ENCODE measurements around the gene OR10X1. TPM values are rescaled to one million over a fixed set of nuclear protein-coding genes. Genes with fewer than 3 reads are reported as not detected.

Gene OR10X1
- total and polyA plus RNA-seq, 2 experiments from 2014 or later = not detected

- no peak overlapping the region for H2AFZ ChIP-seq
- 88% methylated on average over 1 of the region's 1 CpG for WGBS (ENCODE audit: low lambda C conversion rate, missing lambda C conversion rate)
- no peak overlapping the region for H3K4me2 ChIP-seq
- H4K20me1 ChIP-seq (ENCODE audit: insufficient read depth, poor library complexity, severe bottlenecking) = no peaks in the 10 kb centered on the region
- no peaks in the 10 kb centered on the region for H3K27me3 ChIP-seq
- no peak for DNase-seq (ENCODE audit: low spot score)
- H3K36me3 ChIP-seq (replicated peaks; ENCODE audit: insufficient read depth, low read depth) = no peaks in the 10 kb centered on the region
- H3K9me3 ChIP-seq (ENCODE audit: low read depth) = no peaks in the 10 kb centered on the region
- no peak overlapping the region for H3K4me3 ChIP-seq
- H3K27ac ChIP-seq = no peak overlapping the region
- H3K4me1 ChIP-seq (ENCODE audit: insufficient read depth) = no peaks in the 10 kb centered on the region
- TF ChIP-seq CTCF (IDR thresholded peaks at IDR 0.05; ENCODE audit: poor library complexity) = no peak
- no peak for TF ChIP-seq EZH2phosphoT487 (IDR thresholded peaks at IDR 0.05; ENCODE audit: low read depth, severe bottlenecking, unreplicated experiment)
- no peak for TF ChIP-seq EZH2 (IDR thresholded peaks at IDR 0.05; ENCODE audit: borderline replicate concordance)
- no peaks in the 10 kb centered on the region for H3K9me2 ChIP-seq (replicated peaks; ENCODE audit: insufficient read depth)
- no peaks in the 10 kb centered on the region for H3K79me2 ChIP-seq
Observed at GRCh38 chr1:158552296-158552695, 27.4 kb downstream of the OR10X1 start.

GRCh38 chr1:158547533-158547932 is 32.2 kb downstream of the OR10X1 start:
- no peaks in the 10 kb centered on the region for H4K20me1 ChIP-seq (ENCODE audit: insufficient read depth, poor library complexity, severe bottlenecking)
- H3K27me3 ChIP-seq = no peaks in the 10 kb centered on the region
- TF ChIP-seq EZH2phosphoT487 (IDR thresholded peaks at IDR 0.05; ENCODE audit: low read depth, severe bottlenecking, unreplicated experiment) (no peak), EZH2 (IDR thresholded peaks at IDR 0.05; ENCODE audit: borderline replicate concordance) (no peak), CTCF (IDR thresholded peaks at IDR 0.05; ENCODE audit: poor library complexity) (no peak)
- H3K79me2 ChIP-seq = no peaks in the 10 kb centered on the region
- no peak overlapping the region for H2AFZ ChIP-seq
- no peaks in the 10 kb centered on the region for H3K9me2 ChIP-seq (replicated peaks; ENCODE audit: insufficient read depth)
- no peaks in the 10 kb centered on the region for H3K4me1 ChIP-seq (ENCODE audit: insufficient read depth)
- H3K4me3 ChIP-seq = no peak overlapping the region
- 95% methylated on average over 2 of the region's 2 CpGs for WGBS (ENCODE audit: low lambda C conversion rate, missing lambda C conversion rate)
- no peak overlapping the region for H3K4me2 ChIP-seq
- H3K27ac ChIP-seq = no peak overlapping the region
- no peaks in the 10 kb centered on the region for H3K36me3 ChIP-seq (replicated peaks; ENCODE audit: insufficient read depth, low read depth)
- H3K9me3 ChIP-seq (ENCODE audit: low read depth) = no peaks in the 10 kb centered on the region
- DNase-seq (ENCODE audit: low spot score) = no peak

- Histone ChIP-seq H3K9me3 (ENCODE audit: low read depth) (no peaks in the 10 kb centered on the region), H3K4me1 (ENCODE audit: insufficient read depth) (peaks cover 10% of the 10 kb centered on the region), H4K20me1 (ENCODE audit: insufficient read depth, poor library complexity, severe bottlenecking) (no peaks in the 10 kb centered on the region), H3K9me2 (replicated peaks; ENCODE audit: insufficient read depth) (no peaks in the 10 kb centered on the region), H3K79me2 (no peaks in the 10 kb centered on the region), H3K4me2 (no peak overlapping the region), H3K27ac (no peak overlapping the region), H3K4me3 (no peak overlapping the region), H3K36me3 (replicated peaks; ENCODE audit: insufficient read depth, low read depth) (no peaks in the 10 kb centered on the region), H3K27me3 (no peaks in the 10 kb centered on the region), H2AFZ (no peak overlapping the region)
- no peak for DNase-seq (ENCODE audit: low spot score)
- no peak for TF ChIP-seq EZH2phosphoT487 (IDR thresholded peaks at IDR 0.05; ENCODE audit: low read depth, severe bottlenecking, unreplicated experiment)
- TF ChIP-seq CTCF (IDR thresholded peaks at IDR 0.05; ENCODE audit: poor library complexity) = no peak
- TF ChIP-seq EZH2 (IDR thresholded peaks at IDR 0.05; ENCODE audit: borderline replicate concordance) = no peak
- 87% methylated on average over 2 of the region's 2 CpGs for WGBS (ENCODE audit: low lambda C conversion rate, missing lambda C conversion rate)
Observed at GRCh38 chr1:158537609-158538008, 42.1 kb downstream of the OR10X1 start.

- 9% methylated on average over 5 of the region's 5 CpGs for WGBS (ENCODE audit: low lambda C conversion rate, missing lambda C conversion rate)
- DNase-seq (ENCODE audit: low spot score) = peak; percentile 44
- Histone ChIP-seq H4K20me1 (ENCODE audit: insufficient read depth, poor library complexity, severe bottlenecking) (no peaks in the 10 kb centered on the region), H3K79me2 (no peaks in the 10 kb centered on the region), H3K9me2 (replicated peaks; ENCODE audit: insufficient read depth) (no peaks in the 10 kb centered on the region), H3K36me3 (replicated peaks; ENCODE audit: insufficient read depth, low read depth) (no peaks in the 10 kb centered on the region), H3K4me1 (ENCODE audit: insufficient read depth) (peaks cover 10% of the 10 kb centered on the region), H3K27me3 (no peaks in the 10 kb centered on the region), H3K4me3 (no peak overlapping the region), H3K27ac (peak overlapping the region; percentile 31), H3K9me3 (ENCODE audit: low read depth) (no peaks in the 10 kb centered on the region), H2AFZ (no peak overlapping the region), H3K4me2 (peak overlapping the region; percentile 60)
- TF ChIP-seq EZH2phosphoT487 (IDR thresholded peaks at IDR 0.05; ENCODE audit: low read depth, severe bottlenecking, unreplicated experiment) (no peak), EZH2 (IDR thresholded peaks at IDR 0.05; ENCODE audit: borderline replicate concordance) (no peak), CTCF (IDR thresholded peaks at IDR 0.05; ENCODE audit: poor library complexity) (no peak)
Observed at GRCh38 chr1:158534496-158534895, 45.2 kb downstream of the OR10X1 start.
